ENCODE measurements around the gene ZMAT5. TPM values are rescaled to one million over a fixed set of nuclear protein-coding genes. Genes with fewer than 3 reads are reported as not detected.

ZMAT5 gene
- total RNA-seq, 1 experiment from 2014 or later = 24.2 TPM

GRCh38 chr22:29732883-29733282 is 33.9 kb downstream of the ZMAT5 start:
- no peaks in the 10 kb centered on the region for H3K79me2 ChIP-seq (ENCODE audit: low read length)
- H3K9me3 ChIP-seq (ENCODE audit: low read length) = no peaks in the 10 kb centered on the region
- H3K9ac ChIP-seq (ENCODE audit: low read length) = no peak overlapping the region
- ChIA-PET POLR2A (ENCODE audit: unreplicated experiment) (interaction anchor here (0.7 kb wide), 1 partner anchor 34 kb away, joined by 10 read pairs; the partner anchor contains the start of genes UQCR10 and ZMAT5), CTCF (no interaction called here)
- no peak overlapping the region for H3K4me2 ChIP-seq (ENCODE audit: low read length)
- H3K27ac ChIP-seq (ENCODE audit: low read length) = no peak overlapping the region
- no peaks in the 10 kb centered on the region for H3F3A ChIP-seq (ENCODE audit: low read length, unreplicated experiment)
- no peaks in the 10 kb centered on the region for H3K4me1 ChIP-seq (ENCODE audit: insufficient read depth, low read length)
- no peaks in the 10 kb centered on the region for H3K27me3 ChIP-seq (ENCODE audit: low read length)
- H3K4me3 ChIP-seq (ENCODE audit: low read length) = no peak overlapping the region
- intact Hi-C loops (cut with micrococcal nuclease) = no loop called here
- no peaks in the 10 kb centered on the region for H3K36me3 ChIP-seq (ENCODE audit: low read depth, low read length)
- BruUV-seq (replicated peaks) = no TSS peak
- TF ChIP-seq EZH2 (IDR thresholded peaks at IDR 0.05; ENCODE audit: low read length, unreplicated experiment) = no peak
- no peak for TF ChIP-seq CTCF (conservative IDR thresholded peaks at IDR 0.05; ENCODE audit: low read depth, low read length)
- no peak overlapping the region for H2AFZ ChIP-seq (ENCODE audit: low read length)
- H3K9me2 ChIP-seq (replicated peaks; ENCODE audit: low read length) = no peaks in the 10 kb centered on the region
- DNase-seq = no peak
- ATAC-seq = no peak
- H4K20me1 ChIP-seq (ENCODE audit: low read length) = no peaks in the 10 kb centered on the region

GRCh38 chr22:29731058-29731850 is 35.6 kb downstream of the ZMAT5 start:
- DNase-seq (no peak), ATAC-seq (no peak)
- no peak overlapping the region for H3K4me2 ChIP-seq (ENCODE audit: low read length)
- no peaks in the 10 kb centered on the region for H4K20me1 ChIP-seq (ENCODE audit: low read length)
- TF ChIP-seq EZH2phosphoT487 (IDR thresholded peaks at IDR 0.05; ENCODE audit: borderline replicate concordance, low read length) (no peak), EZH2 (IDR thresholded peaks at IDR 0.05; ENCODE audit: low read length, unreplicated experiment) (no peak), CTCF (conservative IDR thresholded peaks at IDR 0.05; ENCODE audit: low read depth, low read length) (no peak)
- H3K27ac ChIP-seq (ENCODE audit: low read length) = no peak overlapping the region
- ChIA-PET POLR2A (ENCODE audit: unreplicated experiment) (no interaction called here), CTCF (no interaction called here)
- H3K27me3 ChIP-seq (ENCODE audit: low read length) = no peaks in the 10 kb centered on the region
- no peaks in the 10 kb centered on the region for H3K9me2 ChIP-seq (replicated peaks; ENCODE audit: low read length)
- no peak overlapping the region for H3K9ac ChIP-seq (ENCODE audit: low read length)
- intact Hi-C loops (cut with micrococcal nuclease) = no loop called here
- H3K4me3 ChIP-seq (ENCODE audit: low read length) = no peak overlapping the region
- H3K4me1 ChIP-seq (ENCODE audit: insufficient read depth, low read length) = no peaks in the 10 kb centered on the region
- no peak overlapping the region for H2AFZ ChIP-seq (ENCODE audit: low read length)
- H3F3A ChIP-seq (ENCODE audit: low read length, unreplicated experiment) = no peaks in the 10 kb centered on the region
- no peaks in the 10 kb centered on the region for H3K79me2 ChIP-seq (ENCODE audit: low read length)
- no peaks in the 10 kb centered on the region for H3K9me3 ChIP-seq (ENCODE audit: low read length)
- no peaks in the 10 kb centered on the region for H3K36me3 ChIP-seq (ENCODE audit: low read depth, low read length)
- BruUV-seq (replicated peaks) = no TSS peak

- ATAC-seq (no peak), DNase-seq (no peak)
- Histone ChIP-seq H3K4me3 (ENCODE audit: low read length) (no peak overlapping the region), H3K27ac (ENCODE audit: low read length) (no peak overlapping the region), H3K79me2 (ENCODE audit: low read length) (no peaks in the 10 kb centered on the region), H3K4me1 (ENCODE audit: insufficient read depth, low read length) (no peaks in the 10 kb centered on the region), H3K9me3 (ENCODE audit: low read length) (no peaks in the 10 kb centered on the region), H3K4me2 (ENCODE audit: low read length) (no peak overlapping the region), H4K20me1 (ENCODE audit: low read length) (no peaks in the 10 kb centered on the region), H3F3A (ENCODE audit: low read length, unreplicated experiment) (no peaks in the 10 kb centered on the region), H3K9ac (ENCODE audit: low read length) (no peak overlapping the region), H3K36me3 (ENCODE audit: low read depth, low read length) (no peaks in the 10 kb centered on the region), H3K9me2 (replicated peaks; ENCODE audit: low read length) (no peaks in the 10 kb centered on the region), H2AFZ (ENCODE audit: low read length) (no peak overlapping the region), H3K27me3 (ENCODE audit: low read length) (no peaks in the 10 kb centered on the region)
- no TSS peak for BruUV-seq (replicated peaks)
- ChIA-PET CTCF (no interaction called here), POLR2A (ENCODE audit: unreplicated experiment) (no interaction called here)
- intact Hi-C loops (cut with micrococcal nuclease) = no loop called here
- TF ChIP-seq EZH2 (IDR thresholded peaks at IDR 0.05; ENCODE audit: low read length, unreplicated experiment) (no peak), CTCF (conservative IDR thresholded peaks at IDR 0.05; ENCODE audit: low read depth, low read length) (no peak), EZH2phosphoT487 (IDR thresholded peaks at IDR 0.05; ENCODE audit: borderline replicate concordance, low read length) (no peak)
Observed at GRCh38 chr22:29729161-29729560, 37.6 kb downstream of the ZMAT5 start.

Data from PC-3 (cell line).